Activated T-cell treated with anti-CD3 and anti-CD28 coated beads for 4 hours (primary cell): Measurements from ENCODE around the gene GPATCH11.

Experiments
- DNase-seq: peaks from one replicate; pipeline ENCODE4 v3.0.0-alpha.2; 2020

GPATCH11 gene

DNA sequence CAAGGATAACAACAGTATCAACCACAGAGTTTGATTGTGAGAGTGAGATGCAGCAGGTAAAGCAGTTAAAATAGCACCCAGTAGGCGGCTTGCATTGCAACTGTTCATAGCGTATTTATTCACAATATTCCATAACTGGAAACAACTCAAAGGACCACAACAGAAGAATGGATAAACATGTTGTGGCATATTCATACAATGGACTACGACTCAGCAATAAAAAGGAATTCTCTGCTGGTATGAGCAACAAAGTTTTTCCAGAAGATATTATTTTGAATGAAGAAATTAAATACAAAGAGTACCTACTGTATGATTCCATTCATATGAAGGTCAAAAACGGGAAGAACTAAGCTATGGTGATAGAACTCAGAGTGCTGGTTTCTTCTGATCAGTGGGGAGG lies 25.2 kb downstream of the GPATCH11 start:
- DNase-seq, result no peak

DNA sequence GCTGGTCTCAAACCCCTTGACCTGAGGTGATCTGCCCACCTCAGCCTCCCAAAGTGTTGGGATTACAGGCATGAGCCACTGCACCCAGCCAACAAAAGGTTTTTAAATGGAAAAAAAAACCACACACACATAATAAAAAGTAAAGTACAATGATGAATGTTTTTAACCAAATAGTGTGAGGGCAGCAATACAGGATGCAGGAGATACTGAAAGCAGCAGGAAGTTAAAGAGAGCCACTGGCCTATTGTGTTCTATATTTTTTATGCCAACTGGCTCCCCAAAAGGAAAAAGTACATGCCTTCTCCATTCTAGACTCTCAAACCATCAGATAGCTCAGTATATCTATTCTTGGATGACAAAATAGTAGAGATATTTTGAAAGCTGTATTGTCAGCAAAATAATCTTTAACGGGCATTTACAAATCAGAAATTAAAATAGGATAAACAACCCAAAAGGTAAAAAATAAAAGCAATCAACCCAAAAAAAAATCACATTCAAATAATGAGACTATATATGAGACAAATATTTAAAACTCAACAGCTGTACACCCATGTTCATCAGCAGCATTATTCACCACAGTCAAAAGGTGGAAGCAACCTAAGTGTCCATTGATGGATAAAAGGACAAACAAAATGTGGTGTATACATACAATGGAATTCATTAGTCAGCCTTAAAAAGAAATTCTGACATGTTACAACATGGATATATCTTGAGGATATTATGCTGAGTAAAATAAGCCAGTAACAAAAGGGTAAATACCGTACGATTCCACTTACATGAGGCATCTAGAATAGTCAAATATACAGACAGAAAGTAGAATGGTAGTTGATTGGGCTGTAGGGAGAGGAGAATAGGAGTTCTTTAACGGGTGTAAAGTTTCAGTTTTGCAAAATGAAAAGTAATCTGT lies 26.2 kb downstream of the GPATCH11 start:
- DNase-seq, result no peak

DNA sequence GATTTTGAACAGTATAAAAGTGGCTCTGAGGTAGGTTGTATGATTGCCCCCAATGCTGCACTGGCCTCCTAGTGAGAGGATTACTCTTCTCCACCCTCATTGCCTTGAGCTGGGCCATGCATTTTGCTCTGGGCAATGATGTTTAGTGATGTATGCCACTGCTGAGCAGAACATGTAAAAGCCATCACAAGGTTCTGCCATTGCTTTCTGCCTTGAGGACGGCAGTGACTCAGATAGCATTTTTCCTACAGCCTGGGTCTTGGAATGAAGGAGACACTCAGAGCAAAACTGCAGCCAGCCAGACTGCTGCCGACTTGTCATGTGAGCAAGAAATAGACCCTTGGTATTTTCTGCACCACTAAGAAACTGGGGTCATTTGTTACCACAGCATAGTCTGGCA lies 27.6 kb downstream of the GPATCH11 start:
- no peak for DNase-seq

DNA sequence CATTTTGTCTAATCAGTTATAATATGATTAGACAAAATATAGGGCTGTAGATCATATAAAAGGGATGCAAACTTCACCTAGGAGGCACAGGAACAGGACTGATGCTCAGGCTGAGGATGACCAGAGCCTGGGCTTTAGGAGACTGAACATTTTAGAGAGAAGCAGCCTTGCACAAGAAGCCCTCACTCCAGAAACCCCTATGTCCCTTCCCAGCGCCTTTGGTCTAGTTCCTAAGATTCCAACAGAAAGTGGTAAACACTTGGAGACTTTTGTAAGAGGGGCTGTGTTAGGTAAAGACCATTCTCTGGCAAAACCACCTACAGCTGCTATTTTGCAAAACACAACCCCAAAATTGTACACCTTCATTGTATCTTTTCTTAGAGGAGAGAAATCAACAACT lies 33.2 kb downstream of the GPATCH11 start:
- no peak for DNase-seq

DNA sequence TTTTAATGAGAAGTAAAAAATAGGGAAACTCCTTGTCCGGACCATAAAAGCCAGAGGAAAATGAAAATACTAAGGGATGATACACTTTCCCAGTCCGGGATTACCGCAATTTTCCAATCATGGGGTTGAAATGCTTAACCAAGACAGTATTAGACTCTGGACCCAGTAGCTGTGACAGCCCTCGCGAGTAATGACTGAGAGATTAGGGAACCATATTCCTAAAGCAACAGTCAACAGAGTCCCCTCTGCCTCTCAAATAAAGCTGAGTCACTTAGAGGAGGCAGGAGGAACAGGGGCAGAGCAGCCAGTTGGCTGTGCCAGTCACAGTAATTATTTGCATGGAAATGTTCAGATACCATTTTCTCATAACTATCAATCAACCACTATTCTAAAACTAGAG lies 34.8 kb downstream of the GPATCH11 start:
- DNase-seq, result no peak

GRCh38 chr2:37125416-37125815 lies 41.1 kb downstream of the GPATCH11 start:
- DNase-seq, result no peak

- no peak for DNase-seq
These were observed 48.6 kb downstream of the GPATCH11 start for GRCh38 chr2:37132914-37133313.

- DNase-seq, result no peak
These were observed 58.2 kb downstream of the GPATCH11 start for GRCh38 chr2:37142546-37142945.

DNA sequence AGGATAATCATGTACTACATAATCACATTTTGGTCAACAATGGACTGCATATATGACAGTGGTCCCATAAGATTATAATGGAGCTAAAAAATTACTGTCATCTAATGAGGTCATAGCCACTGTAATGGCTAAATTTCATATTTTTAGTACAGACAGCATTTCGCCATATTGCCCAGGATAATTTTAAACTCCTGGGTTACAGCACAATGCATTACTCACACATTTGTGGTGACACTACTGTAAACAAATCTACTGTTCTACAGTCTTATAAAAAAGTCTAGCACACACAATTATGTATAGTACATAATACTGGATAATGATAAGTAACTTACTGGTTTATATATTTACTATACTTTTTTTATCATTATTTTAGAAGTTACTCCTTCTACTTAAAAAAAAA lies 59.7 kb downstream of the GPATCH11 start:
- DNase-seq, result no peak

GRCh38 chr2:37146062-37146461 lies 61.7 kb downstream of the GPATCH11 start:
- no peak for DNase-seq

- no peak for DNase-seq
These were observed 64.0 kb downstream of the GPATCH11 start for GRCh38 chr2:37148325-37148724.
